Measurements from ENCODE around the gene MYH7B.

Gene MYH7B

GRCh38 chr20:34997774-34998173 is 42.1 kb downstream of the MYH7B start:
- H3K4me1 ChIP-seq = no peaks in the 10 kb centered on the region
- H3K36me3 ChIP-seq = peaks cover 61 to 100% (median 82%) of the 10 kb centered on the region in 11 experiments
- no peak overlapping the region for H3K27ac ChIP-seq
- H3K4me2 ChIP-seq = no peak overlapping the region
- H3K9me3 ChIP-seq (replicated peaks in 1 of 11) = no peaks in the 10 kb centered on the region
- no peak for TF ChIP-seq Cebpa-rat (IDR thresholded peaks at IDR 0.05)
- H3K4me3 ChIP-seq = no peak overlapping the region
- H3K27me3 ChIP-seq = no peaks in the 10 kb centered on the region
- peaks cover 19 to 100% (median 51%) of the 10 kb centered on the region in 11 experiments; a peak in 20 of 22 replicates for H4K20me1 ChIP-seq
- no peak overlapping the region for H3K9ac ChIP-seq

- Histone ChIP-seq H3K27ac (no peak overlapping the region), H3K4me3 (no peak overlapping the region), H3K36me3 (peaks cover 68 to 100% (median 87%) of the 10 kb centered on the region in 11 experiments), H3K4me2 (no peak overlapping the region), H3K27me3 (no peaks in the 10 kb centered on the region), H3K9ac (no peak overlapping the region), H3K4me1 (no peaks in the 10 kb centered on the region), H3K9me3 (replicated peaks in 1 of 11) (no peaks in the 10 kb centered on the region), H4K20me1 (peaks cover 19 to 100% (median 58%) of the 10 kb centered on the region in 11 experiments; a peak in 20 of 22 replicates)
- TF ChIP-seq Cebpa-rat (IDR thresholded peaks at IDR 0.05) = no peak
Measured at GRCh38 chr20:34998331-34998950, 42.8 kb downstream of the MYH7B start.

- H4K20me1 ChIP-seq = peaks cover 19 to 100% (median 63%) of the 10 kb centered on the region in 11 experiments; a peak in 20 of 22 replicates
- peaks cover 74 to 100% (median 91%) of the 10 kb centered on the region in 11 experiments for H3K36me3 ChIP-seq
- H3K27ac ChIP-seq = no peak overlapping the region
- no peaks in the 10 kb centered on the region for H3K27me3 ChIP-seq
- no peak overlapping the region for H3K4me3 ChIP-seq
- H3K4me2 ChIP-seq = no peak overlapping the region
- H3K9ac ChIP-seq = no peak overlapping the region
- H3K9me3 ChIP-seq (replicated peaks in 1 of 11) = no peaks in the 10 kb centered on the region
- TF ChIP-seq Cebpa-rat (IDR thresholded peaks at IDR 0.05) = no peak
- H3K4me1 ChIP-seq = no peaks in the 10 kb centered on the region
Measured at GRCh38 chr20:34999021-34999451, 43.4 kb downstream of the MYH7B start.

GRCh38 chr20:34999782-35000181 is 44.1 kb downstream of the MYH7B start:
- H3K4me1 ChIP-seq = no peaks in the 10 kb centered on the region
- no peak overlapping the region for H3K4me2 ChIP-seq
- peaks cover 19 to 100% (median 66%) of the 10 kb centered on the region in 11 experiments; a peak in 20 of 22 replicates for H4K20me1 ChIP-seq
- H3K27me3 ChIP-seq = no peaks in the 10 kb centered on the region
- H3K9ac ChIP-seq = no peak overlapping the region
- H3K4me3 ChIP-seq = no peak overlapping the region
- H3K9me3 ChIP-seq (replicated peaks in 1 of 11) = no peaks in the 10 kb centered on the region
- TF ChIP-seq Cebpa-rat (IDR thresholded peaks at IDR 0.05) = no peak
- no peak overlapping the region for H3K27ac ChIP-seq
- peaks cover 81 to 100% (median 95%) of the 10 kb centered on the region in 11 experiments for H3K36me3 ChIP-seq

GRCh38 chr20:35000311-35000921 is 44.7 kb downstream of the MYH7B start:
- Histone ChIP-seq H3K4me2 (no peak overlapping the region), H3K9me3 (replicated peaks in 1 of 11) (no peaks in the 10 kb centered on the region), H4K20me1 (peaks cover 19 to 100% (median 73%) of the 10 kb centered on the region in 11 experiments; a peak in 20 of 22 replicates), H3K36me3 (peaks cover 88 to 100% (median 97%) of the 10 kb centered on the region in 11 experiments), H3K4me1 (no peaks in the 10 kb centered on the region), H3K27ac (no peak overlapping the region), H3K4me3 (no peak overlapping the region), H3K9ac (no peak overlapping the region), H3K27me3 (no peaks in the 10 kb centered on the region)
- no peak for TF ChIP-seq Cebpa-rat (IDR thresholded peaks at IDR 0.05)

GRCh38 chr20:35000922-35001595 is 45.4 kb downstream of the MYH7B start:
- Histone ChIP-seq H3K9ac (no peak overlapping the region), H3K4me2 (no peak overlapping the region), H3K27me3 (no peaks in the 10 kb centered on the region), H3K4me1 (no peaks in the 10 kb centered on the region), H3K9me3 (replicated peaks in 1 of 11) (no peaks in the 10 kb centered on the region), H3K27ac (no peak overlapping the region), H3K4me3 (no peak overlapping the region), H3K36me3 (peaks cover 92 to 100% (median 97%) of the 10 kb centered on the region in 11 experiments), H4K20me1 (peaks cover 19 to 100% (median 76%) of the 10 kb centered on the region in 11 experiments; a peak in 20 of 22 replicates)
- TF ChIP-seq Cebpa-rat (IDR thresholded peaks at IDR 0.05) = no peak

- TF ChIP-seq Cebpa-rat (IDR thresholded peaks at IDR 0.05) = no peak
- H3K4me2 ChIP-seq = no peak overlapping the region
- no peak overlapping the region for H3K4me3 ChIP-seq
- H3K27ac ChIP-seq = no peak overlapping the region
- H3K9me3 ChIP-seq (replicated peaks in 1 of 11) = no peaks in the 10 kb centered on the region
- H3K9ac ChIP-seq = no peak overlapping the region
- H3K4me1 ChIP-seq = no peaks in the 10 kb centered on the region
- no peaks in the 10 kb centered on the region for H3K27me3 ChIP-seq
- H3K36me3 ChIP-seq = peaks cover 94 to 100% (median 98%) of the 10 kb centered on the region in 11 experiments
- peaks cover 19 to 100% (median 79%) of the 10 kb centered on the region in 11 experiments; a peak in 20 of 22 replicates for H4K20me1 ChIP-seq
Measured at GRCh38 chr20:35001596-35002362, 46.1 kb downstream of the MYH7B start.

GRCh38 chr20:35002426-35003210 is 47.0 kb downstream of the MYH7B start:
- Histone ChIP-seq H3K9ac (no peak overlapping the region), H4K20me1 (peaks cover 19 to 98% (median 73%) of the 10 kb centered on the region in 11 experiments; a peak in 20 of 22 replicates), H3K27me3 (no peaks in the 10 kb centered on the region), H3K4me3 (no peak overlapping the region), H3K9me3 (replicated peaks in 1 of 11) (no peaks in the 10 kb centered on the region), H3K4me2 (no peak overlapping the region), H3K4me1 (no peaks in the 10 kb centered on the region), H3K27ac (no peak overlapping the region), H3K36me3 (peaks cover 97 to 100% (median 99%) of the 10 kb centered on the region in 11 experiments)
- no peak for TF ChIP-seq Cebpa-rat (IDR thresholded peaks at IDR 0.05)
